Measurements from ENCODE around the gene ADAM8. TPM values are rescaled to one million over a fixed set of nuclear protein-coding genes. Genes with fewer than 3 reads are reported as not detected.

The ADAM8 gene
- total RNA-seq, 1 donor from 2014 or later = 6.2 TPM

- DNase-seq (ENCODE audit: extremely low spot score, unreplicated experiment) = no peak
- H3K27me3 Mint-ChIP-seq = peaks cover 15% of the 10 kb centered on the region
- H3K9me3 Mint-ChIP-seq = no peaks in the 10 kb centered on the region
- no peak overlapping the region for H3K27ac Mint-ChIP-seq
- no peak overlapping the region for H3K4me3 Mint-ChIP-seq
- H3K4me1 Mint-ChIP-seq (ENCODE audit: unreplicated experiment) = peaks cover 4% of the 10 kb centered on the region
- H3K36me3 Mint-ChIP-seq = no peaks in the 10 kb centered on the region
- TF ChIP-seq CTCF (conservative IDR thresholded peaks at IDR 0.05) = no peak
Observed at GRCh38 chr10:133248334-133248715, 28.3 kb downstream of the ADAM8 start.

GRCh38 chr10:133247681-133248333, 28.9 kb downstream of the ADAM8 start:
- TF ChIP-seq CTCF (conservative IDR thresholded peaks at IDR 0.05) = no peak
- Mint-ChIP-seq H3K27ac (no peak overlapping the region), H3K36me3 (no peaks in the 10 kb centered on the region), H3K27me3 (peaks cover 20% of the 10 kb centered on the region), H3K4me3 (no peak overlapping the region), H3K4me1 (ENCODE audit: unreplicated experiment) (peaks cover 4% of the 10 kb centered on the region), H3K9me3 (no peaks in the 10 kb centered on the region)
- no peak for DNase-seq (ENCODE audit: extremely low spot score, unreplicated experiment)

- DNase-seq (ENCODE audit: extremely low spot score, unreplicated experiment) = no peak
- H3K4me1 Mint-ChIP-seq (ENCODE audit: unreplicated experiment) = peaks cover 4% of the 10 kb centered on the region
- H3K9me3 Mint-ChIP-seq = no peaks in the 10 kb centered on the region
- H3K36me3 Mint-ChIP-seq = no peaks in the 10 kb centered on the region
- no peak overlapping the region for H3K4me3 Mint-ChIP-seq
- H3K27ac Mint-ChIP-seq = no peak overlapping the region
- peaks cover 27% of the 10 kb centered on the region for H3K27me3 Mint-ChIP-seq
- no peak for TF ChIP-seq CTCF (conservative IDR thresholded peaks at IDR 0.05)
Observed at GRCh38 chr10:133246236-133246626, 30.4 kb downstream of the ADAM8 start.

GRCh38 chr10:133245439-133246235, 31.0 kb downstream of the ADAM8 start:
- Mint-ChIP-seq H3K36me3 (no peaks in the 10 kb centered on the region), H3K27me3 (peaks cover 33% of the 10 kb centered on the region), H3K4me1 (ENCODE audit: unreplicated experiment) (peaks cover 4% of the 10 kb centered on the region), H3K9me3 (no peaks in the 10 kb centered on the region), H3K4me3 (no peak overlapping the region), H3K27ac (no peak overlapping the region)
- no peak for DNase-seq (ENCODE audit: extremely low spot score, unreplicated experiment)
- no peak for TF ChIP-seq CTCF (conservative IDR thresholded peaks at IDR 0.05)

- Mint-ChIP-seq H3K4me3 (no peak overlapping the region), H3K27ac (no peak overlapping the region), H3K4me1 (ENCODE audit: unreplicated experiment) (peaks cover 4% of the 10 kb centered on the region), H3K9me3 (no peaks in the 10 kb centered on the region), H3K36me3 (no peaks in the 10 kb centered on the region), H3K27me3 (peaks cover 39% of the 10 kb centered on the region)
- TF ChIP-seq CTCF (conservative IDR thresholded peaks at IDR 0.05) = no peak
- DNase-seq (ENCODE audit: extremely low spot score, unreplicated experiment) = no peak
Observed at GRCh38 chr10:133243593-133243992, 33.1 kb downstream of the ADAM8 start.
